Peyer's patch (tissue), 4 donors: ENCODE data around the gene HHAT. TPM values are rescaled to one million over a fixed set of nuclear protein-coding genes. Genes with fewer than 3 reads are reported as not detected.

ENCODE experiments used
- DNase-seq, 3 donors: peaks; one replicate each; pipeline ENCODE4 v3.0.0-alpha.2; 2017 to 2019
- H3K27ac ChIP-seq, 4 donors: fragments of 200-600 bp; sonication (generic); one replicate each; pipeline ENCODE4 v1.5.1; 2016 to 2019
- H3K27me3 ChIP-seq, 2 donors: fragments of 200-600 bp; sonication (generic); one replicate each; pipeline ENCODE4 v1.5.1; 2019
- H3K36me3 ChIP-seq, 3 donors: fragments of 200-600 bp; sonication (generic); one replicate each; pipeline ENCODE4 v1.5.1; 2016 to 2019
- H3K4me1 ChIP-seq, 4 donors: fragments of 200-600 bp; sonication (generic); one replicate each; pipeline ENCODE4 v1.5.1; 2016 to 2019
- H3K4me3 ChIP-seq, 4 donors: fragments of 200-600 bp; sonication (generic); 1 replicate in 3 of 4; 2 replicates in 1 of 4; pipeline ENCODE4 v1.5.1; 2016 to 2019; ENCODE audit warnings: mild to moderate bottlenecking in 1 of 4
- H3K9me3 ChIP-seq, 4 donors: fragments of 200-600 bp; sonication (generic); one replicate each; pipeline ENCODE4 v1.5.1; 2016 to 2019; ENCODE audit warnings: mild to moderate bottlenecking in 1 of 4
- CTCF ChIP-seq, 6 experiments: fragments of 450-650 bp in 4 of 6; fragments of 200-600 bp in 2 of 6; sonication (generic) in 1 of 6; IDR thresholded peaks; one replicate each; pipeline ENCODE4 v1.5.1; 2017 to 2019; ENCODE audit warnings: antibody characterized with exemption in 6 of 6, mild to moderate bottlenecking in 3 of 6, moderate library complexity in 1 of 6
- POLR2A ChIP-seq, 2 donors: fragments of 450-650 bp; IDR thresholded peaks; one replicate each; pipeline ENCODE4 v1.5.1; 2017; ENCODE audit warnings: antibody characterized with exemption in 2 of 2, mild to moderate bottlenecking in 2 of 2, moderate library complexity in 2 of 2
- total RNA-seq, 4 donors: library from RNA; depleted of rRNA; stranded (reverse); fragments of >200 nt; gene quantifications; one replicate each; pipeline ENCODE4 v1.1.0, GENCODE V29; 2016

Gene HHAT
- total RNA-seq, 4 donors from 2014 or later: 2.3 to 16.9 (median 7.3) TPM

DNA sequence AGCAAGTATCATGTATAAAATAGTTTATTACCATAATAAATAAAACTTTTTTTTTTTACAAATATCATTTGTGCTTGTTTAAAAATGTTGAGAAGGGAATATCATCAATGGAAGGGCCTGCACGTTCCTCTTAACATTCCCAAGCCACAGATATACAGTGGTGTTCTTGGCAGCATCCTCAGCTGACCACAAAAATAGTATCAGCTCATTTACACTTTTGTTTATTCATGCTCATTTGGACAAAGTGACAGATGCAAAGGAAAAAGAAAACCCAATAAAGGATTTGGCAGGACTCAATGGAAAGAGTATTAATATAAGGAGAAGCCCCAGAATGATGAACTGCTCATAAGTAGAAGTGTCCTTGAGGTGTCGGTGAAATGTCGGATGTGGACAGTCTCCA is 349.6 kb downstream of the HHAT start:
- Histone ChIP-seq H3K9me3 (no peaks in the 10 kb centered on the region), H3K27ac (no peak overlapping the region), H3K36me3 (no peaks in the 10 kb centered on the region), H3K4me3 (no peak overlapping the region), H3K27me3 (no peaks in the 10 kb centered on the region), H3K4me1 (no peaks in the 10 kb centered on the region)
- no peak for DNase-seq
- no peak for TF ChIP-seq CTCF (IDR thresholded peaks at IDR 0.05)
- TF ChIP-seq POLR2A (IDR thresholded peaks at IDR 0.05): no peak

GRCh38 chr1:210681158-210681557 is 352.5 kb downstream of the HHAT start:
- no peaks in the 10 kb centered on the region for H3K4me1 ChIP-seq
- H3K9me3 ChIP-seq: no peaks in the 10 kb centered on the region
- no peak overlapping the region for H3K4me3 ChIP-seq
- no peak for DNase-seq
- H3K27me3 ChIP-seq: no peaks in the 10 kb centered on the region
- H3K36me3 ChIP-seq: no peaks in the 10 kb centered on the region
- no peak for TF ChIP-seq CTCF (IDR thresholded peaks at IDR 0.05)
- no peak for TF ChIP-seq POLR2A (IDR thresholded peaks at IDR 0.05)
- no peak overlapping the region for H3K27ac ChIP-seq

DNA sequence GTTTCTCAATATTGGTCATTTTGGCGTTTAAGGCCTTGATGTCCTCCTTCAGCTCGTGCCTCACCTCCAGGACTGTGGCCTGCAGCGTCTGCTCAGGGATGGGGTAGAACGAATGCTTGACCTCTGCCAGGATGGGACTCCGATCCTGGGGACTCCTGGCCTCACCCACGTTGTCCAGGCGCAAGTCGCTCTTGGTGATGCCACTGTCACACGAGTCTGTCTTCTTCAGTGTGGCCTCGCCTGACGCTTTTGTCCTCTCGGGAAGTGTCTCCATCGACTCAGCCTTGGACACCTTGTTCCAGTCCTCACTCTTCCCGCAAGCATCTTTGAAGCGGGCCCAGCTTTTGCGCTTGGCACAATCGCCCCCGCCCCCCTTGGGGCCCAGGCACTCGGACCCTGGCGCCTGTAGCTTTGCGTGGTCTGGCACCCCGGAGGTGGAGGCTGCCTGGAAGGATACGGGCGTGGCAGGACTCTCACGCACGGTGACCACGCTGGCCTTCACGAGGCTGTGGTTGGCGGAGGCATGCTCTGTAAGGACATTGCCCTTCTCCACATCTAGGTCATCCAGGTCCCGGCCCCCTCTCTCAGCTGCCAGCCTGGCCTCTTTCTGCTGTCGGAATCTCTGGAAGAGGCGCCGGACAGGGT is 354.8 kb downstream of the HHAT start:
- DNase-seq: no peak
- TF ChIP-seq CTCF (IDR thresholded peaks at IDR 0.05) (no peak), POLR2A (IDR thresholded peaks at IDR 0.05) (no peak)
- Histone ChIP-seq H3K36me3 (no peaks in the 10 kb centered on the region), H3K4me3 (no peak overlapping the region), H3K9me3 (no peaks in the 10 kb centered on the region), H3K27me3 (no peaks in the 10 kb centered on the region), H3K4me1 (no peaks in the 10 kb centered on the region), H3K27ac (no peak overlapping the region)

GRCh38 chr1:210684466-210685294 is 356.0 kb downstream of the HHAT start:
- Histone ChIP-seq H3K27ac (no peak overlapping the region), H3K4me1 (no peaks in the 10 kb centered on the region), H3K9me3 (no peaks in the 10 kb centered on the region), H3K4me3 (no peak overlapping the region), H3K36me3 (no peaks in the 10 kb centered on the region), H3K27me3 (no peaks in the 10 kb centered on the region)
- no peak for DNase-seq
- TF ChIP-seq POLR2A (IDR thresholded peaks at IDR 0.05): no peak
- TF ChIP-seq CTCF (IDR thresholded peaks at IDR 0.05): no peak

- H3K9me3 ChIP-seq: no peaks in the 10 kb centered on the region
- TF ChIP-seq CTCF (IDR thresholded peaks at IDR 0.05) (no peak), POLR2A (IDR thresholded peaks at IDR 0.05) (no peak)
- H3K4me1 ChIP-seq: no peaks in the 10 kb centered on the region
- no peaks in the 10 kb centered on the region for H3K27me3 ChIP-seq
- no peak overlapping the region for H3K4me3 ChIP-seq
- DNase-seq: no peak
- no peak overlapping the region for H3K27ac ChIP-seq
- H3K36me3 ChIP-seq: no peaks in the 10 kb centered on the region
Measured at GRCh38 chr1:210685295-210685650, 356.6 kb downstream of the HHAT start.
